Thyroid gland (tissue), 4 donors: ENCODE results near the gene GNA15. TPM values are rescaled to one million over a fixed set of nuclear protein-coding genes. Genes with fewer than 3 reads are reported as not detected.
A peak's percentile ranks its signal among the peaks of the same experiment; 100 is the strongest.
"Not testable (repeated sequence)": the region's sequence is repeated elsewhere in the genome, so short reads cannot be mapped to it uniquely, and the experiment has no call there.

Experiments used
- DNase-seq, 2 donors: peaks; one replicate each; pipeline ENCODE4 v3.0.0-alpha.2; 2019
- H3K27ac ChIP-seq, 3 donors: fragments of 200-600 bp; sonication (generic); 1 replicate in 2 of 3; 2 replicates in 1 of 3; pipeline ENCODE4 v1.5.1; 2016 to 2019; ENCODE audit warnings: mild to moderate bottlenecking in 1 of 3, moderate library complexity in 1 of 3
- H3K27me3 ChIP-seq: fragments of 200-600 bp; sonication (generic); one replicate; pipeline ENCODE4 v1.5.1; 2019
- H3K36me3 ChIP-seq, 2 donors: fragments of 200-600 bp; sonication (generic); one replicate each; pipeline ENCODE4 v1.5.1; 2016 to 2019
- H3K4me1 ChIP-seq, 2 donors: fragments of 200-600 bp; sonication (generic); one replicate each; pipeline ENCODE4 v1.5.1; 2017 to 2019
- H3K4me3 ChIP-seq, 3 donors: fragments of 200-600 bp; sonication (generic); replicated peaks in 1 of 3; 1 replicate in 2 of 3; 2 replicates in 1 of 3; pipeline ENCODE4 v1.5.1; 2016; ENCODE audit warnings: mild to moderate bottlenecking in 1 of 3
- H3K9me3 ChIP-seq: fragments of 200-600 bp; sonication (generic); one replicate; pipeline ENCODE4 v1.5.1; 2017
- CTCF ChIP-seq, 6 experiments: fragments of 200-600 bp in 3 of 6; fragments of 450-650 bp in 3 of 6; sonication (generic) in 3 of 6; IDR thresholded peaks; one replicate each; pipeline ENCODE4 v1.5.1; 2016 to 2019; ENCODE audit warnings: antibody characterized with exemption in 6 of 6, mild to moderate bottlenecking in 2 of 6, inconsistent platforms in 1 of 6, moderate library complexity in 1 of 6
- POLR2A ChIP-seq, 2 donors: fragments of 450-650 bp; IDR thresholded peaks; one replicate each; pipeline ENCODE4 v1.6.1; 2017; ENCODE audit warnings: antibody characterized with exemption in 2 of 2, mild to moderate bottlenecking in 2 of 2, moderate library complexity in 1 of 2
- WGBS, 2 donors: methylation state at CpG; one replicate each; pipeline ENCODE4 v1.1.5; 2017; 5-methylcytosine and 5-hydroxymethylcytosine counted together
- intact Hi-C: fragments of 100-400 bp; cut with DNase I; formaldehyde crosslinking; loops from one replicate; pipeline ENCODE4 v1.15.1; 2023
- total RNA-seq, 4 donors: library from RNA; depleted of rRNA; stranded (reverse); fragments of >200 nt; gene quantifications; one replicate each; pipeline ENCODE4 v1.2.3, GENCODE V29; 2016

Gene GNA15
- 1 to 10 TPM in 3 of 4 donors, under 1 TPM in 1; 0.88 to 4.6 (median 2.1) TPM for total RNA-seq

- TF ChIP-seq CTCF (IDR thresholded peaks at IDR 0.05), result no peak
- no peak for TF ChIP-seq POLR2A (IDR thresholded peaks at IDR 0.05)
- Histone ChIP-seq H3K4me1 (peaks cover 0 to under 1% of the 10 kb centered on the region in 2 donors), H3K4me3 (no peak within 1 kb of the TSS)
Observed at GRCh38 chr19:3135961-3136683, at the start of gene GNA15. Gene GNA15 (plus strand): TSS chr19:3136033. CDS start chr19:3136451, 418 bp downstream.

GRCh38 chr19:3087769-3088168, 48.1 kb upstream of the GNA15 start:
- H3K27me3 ChIP-seq, result no peaks in the 10 kb centered on the region
- intact Hi-C loops, result no loop called here
- TF ChIP-seq POLR2A (IDR thresholded peaks at IDR 0.05) (no peak), CTCF (IDR thresholded peaks at IDR 0.05) (no peak)
- no peaks in the 10 kb centered on the region for H3K4me1 ChIP-seq
- no peak overlapping the region for H3K27ac ChIP-seq
- no peak overlapping the region for H3K4me3 ChIP-seq
- no peak for DNase-seq
- no peaks in the 10 kb centered on the region for H3K9me3 ChIP-seq
- H3K36me3 ChIP-seq, result no peaks in the 10 kb centered on the region
- 86 to 87% methylated on average over 10 of the region's 10 CpGs for WGBS, 2 donors

More at GRCh38 chr19:3135961-3136683, at the start of gene GNA15:
- no peak for DNase-seq
- intact Hi-C loops, result no loop called here
- Histone ChIP-seq H3K27me3 (no peaks in the 10 kb centered on the region), H3K9me3 (no peaks in the 10 kb centered on the region), H3K27ac (no peak within 1 kb of the TSS), H3K36me3 (no peaks in the 10 kb centered on the region)
- 75 to 84% methylated on average over 15 to 22 of the region's 40 CpGs for WGBS, 2 donors

- 82 to 85% methylated on average over 6 to 7 of the region's 7 CpGs for WGBS, 2 donors
- DNase-seq, intact Hi-C loops: not testable (repeated sequence)
Observed at GRCh38 chr19:3089299-3089855, 46.5 kb upstream of the GNA15 start.

GRCh38 chr19:3094601-3095440, 41.0 kb upstream of the GNA15 start:
- H3K36me3 ChIP-seq, result no peaks in the 10 kb centered on the region
- H3K4me3 ChIP-seq, result peak overlapping the region; percentile 58 to 94 (median 79)
- intact Hi-C loops, result no loop called here
- H3K27ac ChIP-seq, result peak overlapping the region in 2 of 3 donors; percentile 39 to 85
- H3K9me3 ChIP-seq, result no peaks in the 10 kb centered on the region
- peaks cover 40 to 45% of the 10 kb centered on the region in 2 donors for H3K4me1 ChIP-seq
- peak; percentile 28 to 32 for DNase-seq
- no peaks in the 10 kb centered on the region for H3K27me3 ChIP-seq
- 1 to 7% methylated on average over 4 to 38 of the region's 57 CpGs for WGBS, 2 donors
- TF ChIP-seq POLR2A (IDR thresholded peaks at IDR 0.05), result no peak
- no peak for TF ChIP-seq CTCF (IDR thresholded peaks at IDR 0.05)

More at GRCh38 chr19:3089299-3089855, 46.5 kb upstream of the GNA15 start:
- not testable (repeated sequence) for H3K27ac ChIP-seq, H3K27me3 ChIP-seq, H3K9me3 ChIP-seq, H3K4me1 ChIP-seq, H3K4me3 ChIP-seq, H3K36me3 ChIP-seq

- Histone ChIP-seq H3K36me3 (no peaks in the 10 kb centered on the region), H3K9me3 (no peaks in the 10 kb centered on the region), H3K4me3 (peak overlapping the region; percentile 58 to 94 (median 79)), H3K27me3 (no peaks in the 10 kb centered on the region), H3K4me1 (peaks cover 40 to 45% of the 10 kb centered on the region in 2 donors), H3K27ac (peak overlapping the region in 2 of 3 donors; percentile 39 to 85)
- TF ChIP-seq CTCF (IDR thresholded peaks at IDR 0.05), result no peak
- TF ChIP-seq POLR2A (IDR thresholded peaks at IDR 0.05), result no peak
- intact Hi-C loops, result no loop called here
- peak; percentile 33 to 35 for DNase-seq
- 6 to 14% methylated on average over 14 to 23 of the region's 31 CpGs for WGBS, 2 donors
Observed at GRCh38 chr19:3095441-3096191, 40.2 kb upstream of the GNA15 start.
